HCT116 (cell line): ENCODE measurements around the gene MAP3K20. TPM values are rescaled to one million over a fixed set of nuclear protein-coding genes. Genes with fewer than 3 reads are reported as not detected.

Source experiments
- ATAC-seq: fragments of 200-7000 bp; cut with Tn5 transposase; 2 replicates; pipeline ENCODE4 v1.9.1; 2020; ENCODE audit warnings: mild to moderate bottlenecking, moderate library complexity
- BruUV-seq: library from RNA; stranded (reverse); fragments of 400-500 nt; replicated peaks from 2 replicates; lab custom pipeline; 2021; lab: Mats Ljungman, UMichigan
- CTCF ChIA-PET: fragments of 300-600 bp; sonication (Branson Sonifier 250); formaldehyde crosslinking; loops from one replicate; lab custom pipeline; 2021; ENCODE audit warnings: antibody characterized with exemption; lab: Charles Lee
- POLR2A ChIA-PET: fragments of 300-600, 350-600 bp; sonication (Branson Sonifier 250); formaldehyde crosslinking; loops from one replicate; lab custom pipeline; 2021; ENCODE audit warnings: antibody characterized with exemption; lab: Charles Lee
- RAD21 ChIA-PET, 2 experiments: fragments of 300-600 bp; sonication (Branson Sonifier 250); formaldehyde crosslinking; loops; one replicate each; lab custom pipeline; 2023; ENCODE audit warnings: low total read pairs in 2 of 2; ENCODE audit not compliant: uncharacterized antibody in 2 of 2, unreplicated experiment in 2 of 2, low non-redundant PET in 1 of 2; lab: Charles Lee
- DNase-seq: peaks from one replicate; pipeline ENCODE4 v3.0.0-alpha.2; 2010; ENCODE audit warnings: low read depth, low spot score
- H2AFZ ChIP-seq: fragments of 200-600 bp; shearing (Covaris generic), sonication (generic); 2 replicates; pipeline ENCODE4 v1.6.1; 2017; ENCODE audit warnings: low read depth, mixed run types, mixed read lengths, antibody characterized with exemption, low read length; ENCODE audit not compliant: poor library complexity, severe bottlenecking
- H3K27ac ChIP-seq: 2 replicates; pipeline ENCODE4 v1.5.1; 2012; ENCODE audit warnings: low read depth, low read length
- H3K27me3 ChIP-seq: fragments of 200-600 bp; sonication (generic); 2 replicates; pipeline ENCODE4 v1.6.1; 2016; ENCODE audit warnings: mixed run types, low read length, mixed read lengths; ENCODE audit not compliant: insufficient read depth
- H3K36me3 ChIP-seq, 2 experiments: fragments of 200-500 bp in 1 of 2; fragments of 200-600 bp in 1 of 2; sonication (Bioruptor generic) in 1 of 2; sonication (generic) in 1 of 2; 2 replicates each; pipeline versions ENCODE4 v1.5.1 to v1.6.1; 2014 to 2016; ENCODE audit warnings: low read length in 2 of 2, inconsistent platforms in 1 of 2, mixed read lengths in 1 of 2, mixed run types in 1 of 2; ENCODE audit not compliant: insufficient read depth in 2 of 2, control insufficient read depth in 1 of 2
- H3K4me1 ChIP-seq, 2 experiments: fragments of 200-600 bp in 1 of 2; sonication (generic) in 1 of 2; 2 replicates each; pipeline versions ENCODE4 v1.5.1 to v1.6.1; 2012 to 2017; ENCODE audit warnings: low read length in 2 of 2, inconsistent platforms in 1 of 2, mild to moderate bottlenecking in 1 of 2, mixed read lengths in 1 of 2, mixed run types in 1 of 2, moderate library complexity in 1 of 2; ENCODE audit not compliant: insufficient read depth in 2 of 2, control insufficient read depth in 1 of 2
- H3K4me2 ChIP-seq: fragments of 200-600 bp; sonication (generic); 2 replicates; pipeline ENCODE4 v1.6.1; 2017; ENCODE audit warnings: mixed run types, low read length, mixed read lengths
- H3K4me3 ChIP-seq, 2 experiments: fragments of 200-600 bp in 1 of 2; sonication (generic) in 1 of 2; replicated peaks in 1 of 2; 2 replicates each; pipeline ENCODE4 v1.5.1; 2011 to 2016; ENCODE audit warnings: low read length in 2 of 2, control low read depth in 1 of 2, low read depth in 1 of 2, mild to moderate bottlenecking in 1 of 2, mixed read lengths in 1 of 2, mixed run types in 1 of 2
- H3K79me2 ChIP-seq: fragments of 200-600 bp; sonication (generic); 2 replicates; pipeline ENCODE4 v1.6.1; 2017; ENCODE audit warnings: mild to moderate bottlenecking, mixed run types, low read length, moderate library complexity, mixed read lengths; ENCODE audit not compliant: insufficient read depth
- H3K9ac ChIP-seq: fragments of 200-600 bp; sonication (generic); 2 replicates; pipeline ENCODE4 v1.6.1; 2016; ENCODE audit warnings: low read length, mixed read lengths
- H3K9me2 ChIP-seq: fragments of 200-600 bp; sonication (generic), shearing (Covaris generic); 2 replicates; pipeline ENCODE4 v1.6.1; 2017; ENCODE audit warnings: mixed run types, mild to moderate bottlenecking, moderate library complexity; ENCODE audit not compliant: insufficient read depth
- H3K9me3 ChIP-seq, 2 experiments: fragments of 200-500 bp in 1 of 2; fragments of 200-600 bp in 1 of 2; sonication (Bioruptor generic) in 1 of 2; sonication (generic) in 1 of 2; 2 replicates each; pipeline ENCODE4 v1.6.1; 2014 to 2017; ENCODE audit warnings: low read length in 2 of 2, mixed read lengths in 2 of 2, inconsistent platforms in 1 of 2, low read depth in 1 of 2, mild to moderate bottlenecking in 1 of 2, mixed run types in 1 of 2, moderate library complexity in 1 of 2; ENCODE audit not compliant: control insufficient read depth in 1 of 2, insufficient read depth in 1 of 2
- H4K20me1 ChIP-seq: fragments of 200-600 bp; sonication (generic), shearing (Covaris generic); 2 replicates; pipeline ENCODE4 v1.6.1; 2017; ENCODE audit warnings: mixed run types, mild to moderate bottlenecking, moderate library complexity; ENCODE audit not compliant: insufficient read depth
- EGR1 ChIP-seq: IDR thresholded peaks from 2 replicates; pipeline ENCODE4 v1.6.1; 2012; ENCODE audit warnings: low read depth
- ELF1 ChIP-seq: IDR thresholded peaks from 2 replicates; pipeline ENCODE4 v1.6.1; 2012; ENCODE audit warnings: low read depth, borderline replicate concordance
- EZH2 ChIP-seq: fragments of 200-600 bp; sonication (generic); IDR thresholded peaks from 2 replicates; pipeline ENCODE4 v1.6.1; 2017; ENCODE audit warnings: antibody characterized with exemption, mixed run types
- JUND ChIP-seq: IDR thresholded peaks from 2 replicates; pipeline ENCODE4 v1.6.1; 2012
- POLR2A ChIP-seq: IDR thresholded peaks from 2 replicates; pipeline ENCODE4 v1.7.0; 2011; ENCODE audit warnings: borderline replicate concordance; ENCODE audit not compliant: insufficient read depth, insufficient read length; ENCODE audit errors: extremely low read depth
- RAD21 ChIP-seq: IDR thresholded peaks from 2 replicates; pipeline ENCODE4 v1.6.1; 2012; ENCODE audit warnings: low read depth, mild to moderate bottlenecking
- TCF7L2 ChIP-seq: IDR thresholded peaks from 2 replicates; pipeline ENCODE4 v1.7.0; 2011; ENCODE audit warnings: borderline replicate concordance, inconsistent platforms; ENCODE audit not compliant: insufficient read depth, insufficient read length; ENCODE audit errors: extremely low read depth
- ZFX ChIP-seq: fragments of 450-650 bp; IDR thresholded peaks from 2 replicates; pipeline ENCODE4 v1.6.1; 2017
- ZNF274 ChIP-seq: fragments of 200-500 bp; sonication (Bioruptor generic); IDR thresholded peaks from 2 replicates; pipeline ENCODE4 v1.6.1; 2014; ENCODE audit warnings: mild to moderate bottlenecking, low read depth, low read length, inconsistent platforms
- intact Hi-C: fragments of 100-400 bp; cut with micrococcal nuclease; formaldehyde crosslinking; loops from 2 replicates; pipeline ENCODE4 v1.10.0; 2022
- total RNA-seq: library from RNA; stranded (reverse); gene quantifications from one replicate; pipeline ENCODE4 v1.2.1, GENCODE V29; 2021; ENCODE audit not compliant: unreplicated experiment
- TF ChIP-seq, protein P1 (sequence below): IDR thresholded peaks from 2 replicates; pipeline ENCODE4 v1.6.1; 2012
- TF ChIP-seq, protein P2 (sequence below): IDR thresholded peaks from 2 replicates; pipeline ENCODE4 v1.6.1; 2012; ENCODE audit warnings: low read depth
- TF ChIP-seq, protein P3 (sequence below): IDR thresholded peaks from 2 replicates; pipeline ENCODE4 v1.6.1; 2012
- TF ChIP-seq, protein P4 (sequence below): IDR thresholded peaks from 2 replicates; pipeline ENCODE4 v1.6.1; 2011; ENCODE audit warnings: mild to moderate bottlenecking, low read length, moderate library complexity; ENCODE audit not compliant: insufficient replicate concordance; ENCODE audit errors: extremely low read depth

The MAP3K20 gene
- total RNA-seq, 1 experiment from 2014 or later = 40.0 TPM

DNA sequence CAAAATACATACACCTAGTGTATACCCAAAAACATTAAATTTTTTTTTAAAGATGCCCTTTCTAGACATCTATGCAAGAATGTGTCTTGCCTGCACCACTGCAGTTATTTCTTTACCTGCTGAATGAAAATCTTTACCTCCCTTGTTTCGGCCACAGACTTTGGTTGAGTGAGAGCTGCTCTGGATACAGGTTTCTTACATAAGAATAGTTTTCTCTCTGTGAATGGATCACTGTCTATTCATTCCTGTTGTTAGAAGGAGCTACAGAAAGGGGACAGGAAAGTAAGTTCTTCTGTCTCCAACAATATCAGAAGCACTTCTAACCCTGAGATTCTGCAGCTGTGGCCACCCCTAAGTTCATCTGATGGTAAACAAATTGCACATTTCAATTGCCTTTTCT, 166.0 kb downstream of the MAP3K20 start:
- H3K4me1 ChIP-seq = no peaks in the 10 kb centered on the region
- ChIA-PET POLR2A (no interaction called here), RAD21 (no interaction called here), CTCF (no interaction called here)
- H3K79me2 ChIP-seq = no peaks in the 10 kb centered on the region
- no peak for ATAC-seq
- no peak overlapping the region for H3K4me3 ChIP-seq
- intact Hi-C loops = no loop called here
- TF ChIP-seq, protein P1, sequence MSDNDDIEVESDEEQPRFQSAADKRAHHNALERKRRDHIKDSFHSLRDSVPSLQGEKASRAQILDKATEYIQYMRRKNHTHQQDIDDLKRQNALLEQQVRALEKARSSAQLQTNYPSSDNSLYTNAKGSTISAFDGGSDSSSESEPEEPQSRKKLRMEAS = no peak
- no peak for TF ChIP-seq TCF7L2
- no peak for TF ChIP-seq EGR1
- no peak for TF ChIP-seq ZFX
- no peak for TF ChIP-seq EZH2
- no peak for TF ChIP-seq JUND
- no peak for TF ChIP-seq ZNF274
- TF ChIP-seq, protein P2, sequence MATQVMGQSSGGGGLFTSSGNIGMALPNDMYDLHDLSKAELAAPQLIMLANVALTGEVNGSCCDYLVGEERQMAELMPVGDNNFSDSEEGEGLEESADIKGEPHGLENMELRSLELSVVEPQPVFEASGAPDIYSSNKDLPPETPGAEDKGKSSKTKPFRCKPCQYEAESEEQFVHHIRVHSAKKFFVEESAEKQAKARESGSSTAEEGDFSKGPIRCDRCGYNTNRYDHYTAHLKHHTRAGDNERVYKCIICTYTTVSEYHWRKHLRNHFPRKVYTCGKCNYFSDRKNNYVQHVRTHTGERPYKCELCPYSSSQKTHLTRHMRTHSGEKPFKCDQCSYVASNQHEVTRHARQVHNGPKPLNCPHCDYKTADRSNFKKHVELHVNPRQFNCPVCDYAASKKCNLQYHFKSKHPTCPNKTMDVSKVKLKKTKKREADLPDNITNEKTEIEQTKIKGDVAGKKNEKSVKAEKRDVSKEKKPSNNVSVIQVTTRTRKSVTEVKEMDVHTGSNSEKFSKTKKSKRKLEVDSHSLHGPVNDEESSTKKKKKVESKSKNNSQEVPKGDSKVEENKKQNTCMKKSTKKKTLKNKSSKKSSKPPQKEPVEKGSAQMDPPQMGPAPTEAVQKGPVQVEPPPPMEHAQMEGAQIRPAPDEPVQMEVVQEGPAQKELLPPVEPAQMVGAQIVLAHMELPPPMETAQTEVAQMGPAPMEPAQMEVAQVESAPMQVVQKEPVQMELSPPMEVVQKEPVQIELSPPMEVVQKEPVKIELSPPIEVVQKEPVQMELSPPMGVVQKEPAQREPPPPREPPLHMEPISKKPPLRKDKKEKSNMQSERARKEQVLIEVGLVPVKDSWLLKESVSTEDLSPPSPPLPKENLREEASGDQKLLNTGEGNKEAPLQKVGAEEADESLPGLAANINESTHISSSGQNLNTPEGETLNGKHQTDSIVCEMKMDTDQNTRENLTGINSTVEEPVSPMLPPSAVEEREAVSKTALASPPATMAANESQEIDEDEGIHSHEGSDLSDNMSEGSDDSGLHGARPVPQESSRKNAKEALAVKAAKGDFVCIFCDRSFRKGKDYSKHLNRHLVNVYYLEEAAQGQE = no peak
- TF ChIP-seq ELF1 = no peak
- TF ChIP-seq, protein P3, sequence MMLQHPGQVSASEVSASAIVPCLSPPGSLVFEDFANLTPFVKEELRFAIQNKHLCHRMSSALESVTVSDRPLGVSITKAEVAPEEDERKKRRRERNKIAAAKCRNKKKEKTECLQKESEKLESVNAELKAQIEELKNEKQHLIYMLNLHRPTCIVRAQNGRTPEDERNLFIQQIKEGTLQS = no peak
- TF ChIP-seq POLR2A = no peak
- no peak for TF ChIP-seq RAD21
- TF ChIP-seq, protein P4, sequence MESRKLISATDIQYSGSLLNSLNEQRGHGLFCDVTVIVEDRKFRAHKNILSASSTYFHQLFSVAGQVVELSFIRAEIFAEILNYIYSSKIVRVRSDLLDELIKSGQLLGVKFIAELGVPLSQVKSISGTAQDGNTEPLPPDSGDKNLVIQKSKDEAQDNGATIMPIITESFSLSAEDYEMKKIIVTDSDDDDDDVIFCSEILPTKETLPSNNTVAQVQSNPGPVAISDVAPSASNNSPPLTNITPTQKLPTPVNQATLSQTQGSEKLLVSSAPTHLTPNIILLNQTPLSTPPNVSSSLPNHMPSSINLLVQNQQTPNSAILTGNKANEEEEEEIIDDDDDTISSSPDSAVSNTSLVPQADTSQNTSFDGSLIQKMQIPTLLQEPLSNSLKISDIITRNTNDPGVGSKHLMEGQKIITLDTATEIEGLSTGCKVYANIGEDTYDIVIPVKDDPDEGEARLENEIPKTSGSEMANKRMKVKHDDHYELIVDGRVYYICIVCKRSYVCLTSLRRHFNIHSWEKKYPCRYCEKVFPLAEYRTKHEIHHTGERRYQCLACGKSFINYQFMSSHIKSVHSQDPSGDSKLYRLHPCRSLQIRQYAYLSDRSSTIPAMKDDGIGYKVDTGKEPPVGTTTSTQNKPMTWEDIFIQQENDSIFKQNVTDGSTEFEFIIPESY = no peak
- H2AFZ ChIP-seq = no peak overlapping the region
- H3K9ac ChIP-seq = no peak overlapping the region
- H3K4me2 ChIP-seq = no peak overlapping the region
- BruUV-seq = no TSS peak
- H3K9me3 ChIP-seq = no peaks in the 10 kb centered on the region
- no peaks in the 10 kb centered on the region for H3K9me2 ChIP-seq
- no peaks in the 10 kb centered on the region for H4K20me1 ChIP-seq
- H3K36me3 ChIP-seq = 0 out of 4 replicates have a peak, but pooled peaks cover 0 to 3% of the 10 kb centered on the region in 2 experiments
- no peaks in the 10 kb centered on the region for H3K27me3 ChIP-seq
- H3K27ac ChIP-seq = no peak overlapping the region
- no peak for DNase-seq
